HG02884 (cell line): ENCODE measurements around the gene LOC101059915.
"Not testable (repeated sequence)": the region's sequence is repeated elsewhere in the genome, so short reads cannot be mapped to it uniquely, and the experiment has no call there.

ENCODE experiments used
- ATAC-seq: cut with Tn5 transposase; IDR thresholded peaks from one replicate; pipeline ENCODE4 v1.9.1; 2021; ENCODE audit warnings: mild to moderate bottlenecking, moderate library complexity; ENCODE audit not compliant: unreplicated experiment

Gene LOC101059915

GRCh38 chrX:71671043-71671780 is 3.9 kb downstream of the LOC101059915 start:
- no peak for ATAC-seq

GRCh38 chrX:71671938-71672337 is 4.6 kb downstream of the LOC101059915 start:
- ATAC-seq: no peak

DNA sequence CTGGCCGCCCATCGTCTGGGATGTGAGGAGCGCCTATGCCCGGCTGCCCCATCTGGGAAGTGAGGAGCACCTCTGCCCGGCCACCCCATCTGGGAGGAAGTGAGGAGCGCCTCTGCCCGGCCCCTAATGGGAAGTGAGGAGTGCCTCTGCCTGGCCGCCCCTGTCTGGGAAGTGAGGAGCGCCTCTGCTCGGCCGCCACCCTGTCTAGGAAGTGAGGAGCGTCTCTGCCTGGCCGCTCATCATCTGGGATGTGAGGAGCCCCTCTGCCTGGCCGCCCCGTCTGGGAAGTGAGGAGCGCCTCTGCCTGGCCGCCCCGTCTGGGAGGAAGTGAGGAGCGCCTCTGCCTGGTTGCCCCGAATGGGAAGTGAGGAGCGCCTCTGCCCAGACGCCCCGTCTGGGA is 8.3 kb downstream of the LOC101059915 start:
- not testable (repeated sequence) for ATAC-seq

DNA sequence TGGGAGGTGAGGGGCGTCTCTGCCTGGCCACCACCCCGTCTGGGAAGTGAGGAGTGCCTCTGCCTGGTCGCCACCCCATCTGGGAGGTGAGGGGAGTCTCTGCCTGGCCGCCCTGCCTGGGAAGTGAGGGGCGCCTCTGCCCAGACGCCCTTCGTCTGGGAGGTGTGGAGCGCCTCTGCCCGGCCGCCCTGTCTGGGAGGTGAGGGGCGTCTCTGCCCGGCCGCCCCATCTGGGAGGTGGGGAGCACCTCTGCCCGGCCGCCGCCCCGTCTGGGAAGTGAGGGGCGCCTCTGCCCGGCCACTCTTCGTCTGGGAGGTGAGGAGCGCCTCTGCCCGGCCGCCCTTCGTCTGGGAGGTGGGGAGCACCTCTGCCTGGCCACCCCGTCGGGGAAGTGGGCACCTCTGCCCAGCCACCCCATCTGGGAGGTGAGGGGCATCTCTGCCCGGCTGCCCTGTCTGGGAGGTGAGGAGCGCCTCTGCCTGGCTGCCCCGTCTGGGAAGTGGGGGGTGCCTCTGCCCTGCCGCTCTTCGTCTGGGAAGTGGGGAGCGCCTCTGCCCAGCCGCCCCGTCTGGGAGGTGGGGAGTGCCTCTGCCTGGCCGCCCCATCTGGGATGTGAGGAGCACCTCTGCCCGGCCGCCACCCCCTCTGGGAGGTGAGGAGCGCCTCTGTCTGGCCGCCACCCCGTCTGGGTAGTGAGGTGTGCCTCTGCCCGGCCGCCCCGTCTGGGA is 8.9 kb downstream of the LOC101059915 start:
- not testable (repeated sequence) for ATAC-seq

DNA sequence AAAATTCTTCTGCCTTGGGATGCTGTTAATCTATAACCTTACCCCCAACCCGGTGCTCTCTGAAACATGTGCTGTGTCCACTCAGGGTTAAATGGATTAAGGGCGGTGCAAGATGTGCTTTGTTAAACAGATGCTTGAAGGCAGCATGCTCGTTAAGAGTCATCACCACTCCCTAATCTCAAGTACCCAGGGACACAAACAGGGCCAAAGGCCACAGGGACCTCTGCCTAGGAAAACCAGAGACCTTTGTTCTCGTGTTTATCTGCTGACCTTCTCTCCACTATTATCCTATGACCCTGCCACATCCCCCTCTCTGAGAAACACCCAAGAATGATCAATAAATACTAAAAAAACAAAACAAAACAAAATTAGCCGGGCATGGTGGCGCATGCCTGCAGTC is 9.8 kb downstream of the LOC101059915 start:
- not testable (repeated sequence) for ATAC-seq

DNA sequence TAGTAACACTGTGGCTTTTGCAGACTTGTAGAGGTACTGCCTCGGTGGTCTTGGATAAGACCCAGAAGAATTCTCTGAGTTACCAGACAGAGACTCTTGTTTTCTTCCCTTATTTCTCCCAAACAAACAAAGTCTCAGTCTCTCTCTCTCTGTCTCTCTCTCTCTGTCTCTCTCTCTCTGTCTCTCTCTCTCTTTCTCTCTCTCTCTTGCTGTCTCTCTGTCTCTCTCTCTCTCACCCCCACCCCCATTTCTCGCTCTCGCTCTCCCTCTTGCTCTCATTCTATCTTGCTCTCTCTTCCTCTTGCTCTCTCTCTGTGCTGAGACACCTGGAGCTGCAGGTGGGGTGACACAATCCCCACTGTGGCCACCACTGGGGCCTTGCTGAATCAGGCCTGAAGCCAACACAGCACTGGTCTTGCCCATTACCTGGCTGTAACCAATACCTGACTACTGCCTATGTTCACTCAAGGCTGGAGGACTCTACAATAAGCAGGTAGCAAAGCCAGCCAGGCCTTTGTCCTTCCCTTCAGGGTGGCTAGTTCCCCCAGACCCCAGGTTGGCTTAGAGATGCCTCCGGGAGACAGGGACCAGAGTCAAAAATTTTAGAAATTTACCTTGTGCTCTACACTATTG is 12.3 kb downstream of the LOC101059915 start:
- ATAC-seq: no peak

DNA sequence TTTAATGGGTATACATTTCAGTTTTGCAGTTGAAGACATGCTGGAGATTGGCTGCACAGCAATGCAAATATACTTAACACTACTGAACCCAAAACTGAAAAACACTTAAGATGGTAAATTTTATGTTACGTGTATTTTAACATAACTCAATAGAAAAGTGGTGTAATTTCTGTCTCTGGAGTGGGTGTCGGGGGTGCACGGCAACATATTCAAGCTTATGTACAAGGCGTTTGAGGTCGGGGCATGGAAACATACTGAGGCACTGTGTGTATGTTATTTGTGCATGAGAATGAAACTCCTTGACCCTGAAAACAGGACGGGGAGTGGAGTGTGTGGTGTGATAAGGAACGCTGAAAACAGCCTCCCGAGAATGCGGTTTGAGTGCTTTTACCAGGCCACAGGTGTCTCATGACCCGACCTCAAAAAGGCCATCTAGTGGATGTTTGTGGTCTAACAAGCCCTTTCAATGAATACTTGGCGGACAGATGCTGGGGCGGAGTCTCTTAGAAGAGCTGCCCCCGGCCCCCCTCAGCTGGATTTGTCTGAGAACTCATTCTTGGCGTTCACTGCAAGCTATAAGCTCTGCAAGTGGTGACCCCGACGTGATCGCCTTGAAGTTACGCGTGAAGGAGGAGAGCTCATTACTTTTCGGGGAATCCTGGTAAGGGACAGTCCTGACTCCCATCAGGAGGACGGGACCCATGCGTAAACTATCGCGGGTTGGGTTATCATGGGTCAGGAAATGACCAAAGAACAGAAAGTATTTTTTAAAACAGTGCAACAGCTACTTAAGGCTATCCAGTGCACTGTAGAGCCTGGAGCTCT is 29.5 kb downstream of the LOC101059915 start:
- peak; percentile 58 for ATAC-seq

DNA sequence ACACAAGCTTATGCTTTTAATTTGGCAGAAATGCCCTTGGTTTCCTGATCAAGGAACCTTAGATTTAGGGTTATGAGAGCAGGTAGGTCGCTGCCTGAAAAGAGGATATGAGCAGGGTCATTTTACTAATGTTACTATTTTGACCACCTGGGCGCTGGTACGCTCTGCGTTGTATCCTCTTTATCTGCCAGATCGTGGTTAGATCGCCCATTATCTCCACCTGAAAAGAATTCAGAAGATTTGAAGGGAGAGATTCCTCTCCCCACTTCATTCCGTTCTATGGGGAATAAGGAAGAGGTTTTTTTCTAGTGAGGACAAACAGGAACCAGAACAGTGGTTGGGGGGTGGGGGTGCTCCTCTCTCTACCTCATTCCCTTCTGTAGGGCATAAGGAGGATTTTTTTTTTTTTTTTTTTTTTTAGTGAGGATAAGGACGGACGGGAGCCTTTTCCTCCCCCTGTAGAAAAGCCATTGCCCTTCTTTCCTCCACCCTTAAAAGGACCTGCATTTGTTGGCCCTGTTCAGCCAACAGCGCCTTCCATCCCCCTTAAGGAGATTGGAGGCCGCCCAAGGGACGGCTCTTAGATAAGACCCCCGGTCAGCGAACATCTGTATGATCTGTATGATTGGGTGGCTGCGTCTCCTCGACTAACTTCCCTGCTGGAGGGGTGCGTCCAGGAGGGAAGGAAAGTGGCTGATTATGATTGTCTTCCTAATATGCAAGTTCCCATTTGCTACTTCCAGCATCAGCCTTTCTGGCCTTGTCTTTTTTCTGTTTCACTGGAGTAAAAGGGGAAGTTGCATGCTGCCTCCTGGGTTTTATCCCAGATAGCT is 30.3 kb downstream of the LOC101059915 start:
- ATAC-seq: peak; percentile 16

DNA sequence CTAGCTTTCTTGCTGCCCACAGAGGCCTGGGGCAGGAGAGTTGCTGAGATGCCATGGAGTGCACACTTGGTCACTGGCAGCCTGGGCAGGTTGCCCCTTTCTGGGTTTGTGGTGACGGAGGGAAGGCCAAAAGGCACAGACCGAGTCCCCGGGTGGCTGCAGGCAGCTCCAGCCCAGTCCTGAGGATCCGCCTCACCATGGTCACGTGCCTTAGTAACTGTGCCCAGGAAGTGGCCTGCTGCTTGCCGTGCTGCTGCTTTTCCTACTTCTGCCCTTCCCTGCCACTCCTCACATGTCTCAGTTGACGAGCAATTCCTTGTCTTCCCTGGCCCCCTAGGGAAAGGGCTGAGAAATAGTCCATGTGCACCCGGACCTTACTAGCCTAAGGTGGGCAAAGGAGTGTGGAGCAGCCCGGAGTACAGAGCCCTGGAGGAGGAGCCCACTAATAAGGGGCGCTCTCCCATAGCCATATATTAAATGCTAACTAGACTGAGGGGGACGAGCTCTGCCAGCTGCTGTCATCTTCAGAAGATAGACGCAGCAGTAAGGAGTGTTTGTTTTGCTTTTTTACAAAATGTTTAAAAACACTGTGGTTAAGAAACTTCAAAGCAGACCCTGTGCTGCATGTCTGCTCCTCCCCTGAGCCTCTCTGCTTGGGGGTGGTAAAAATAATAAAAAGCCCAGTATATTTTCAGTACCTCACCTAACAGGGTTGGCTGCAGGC is 31.1 kb downstream of the LOC101059915 start:
- not testable (repeated sequence) for ATAC-seq

DNA sequence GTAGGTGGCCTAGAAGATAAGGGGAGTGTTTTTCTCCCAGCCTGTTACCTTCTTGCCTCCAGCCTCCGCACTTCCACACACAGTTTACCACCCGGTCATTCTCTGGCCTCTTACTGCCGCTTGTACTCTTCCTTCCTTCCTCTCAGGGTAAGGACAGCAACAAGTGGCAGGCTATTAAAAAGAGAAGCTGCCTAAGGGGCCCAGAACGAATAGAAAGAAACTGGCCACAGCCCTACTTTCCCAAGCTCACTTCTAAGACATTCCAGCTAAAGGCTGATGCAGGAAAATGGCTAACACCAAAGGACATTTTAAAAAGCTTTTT is 31.6 kb downstream of the LOC101059915 start:
- not testable (repeated sequence) for ATAC-seq

GRCh38 chrX:71702853-71703252 is 35.5 kb downstream of the LOC101059915 start:
- ATAC-seq: peak; percentile 50

DNA sequence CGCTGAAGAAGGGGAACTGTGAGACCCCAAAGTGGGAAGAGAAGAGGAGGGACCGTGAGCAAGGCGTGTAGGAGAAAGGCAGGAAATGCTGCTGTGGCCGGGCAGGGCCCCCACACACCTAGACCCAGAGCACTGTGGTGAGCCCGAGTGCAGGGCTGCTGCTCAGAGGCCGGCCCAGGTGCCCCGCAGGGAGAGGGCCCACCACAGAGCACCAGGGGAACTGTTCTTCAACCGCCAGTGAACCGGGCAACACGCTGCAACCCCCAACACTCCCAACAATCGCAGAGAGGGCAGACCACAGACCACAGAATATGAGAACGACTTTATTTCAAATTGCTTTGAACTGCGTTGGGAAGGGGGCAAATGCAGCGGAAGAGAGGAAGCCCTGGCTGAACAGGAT is 46.7 kb downstream of the LOC101059915 start:
- not testable (repeated sequence) for ATAC-seq

DNA sequence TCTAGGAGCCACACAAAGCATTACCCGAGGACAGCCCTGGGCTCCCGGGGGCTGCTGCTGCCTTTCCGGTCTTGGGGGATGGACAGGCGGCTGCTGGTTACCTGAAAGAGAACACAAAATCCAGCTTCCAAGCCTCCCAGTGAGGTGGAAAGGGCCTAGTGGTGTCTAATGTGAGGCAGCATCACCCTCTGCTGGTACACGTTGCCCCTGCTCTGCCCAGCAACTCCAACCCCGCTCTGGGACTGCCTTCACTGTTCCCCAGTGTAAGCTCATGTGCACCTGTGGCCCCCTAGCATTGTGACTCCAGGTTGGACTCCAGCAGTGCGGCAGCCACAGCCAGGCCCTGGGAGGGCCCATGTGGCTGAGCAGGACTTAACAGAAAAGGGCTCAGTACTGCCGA is 48.2 kb downstream of the LOC101059915 start:
- ATAC-seq: not testable (repeated sequence)

GRCh38 chrX:71716323-71716722 is 49.0 kb downstream of the LOC101059915 start:
- not testable (repeated sequence) for ATAC-seq

DNA sequence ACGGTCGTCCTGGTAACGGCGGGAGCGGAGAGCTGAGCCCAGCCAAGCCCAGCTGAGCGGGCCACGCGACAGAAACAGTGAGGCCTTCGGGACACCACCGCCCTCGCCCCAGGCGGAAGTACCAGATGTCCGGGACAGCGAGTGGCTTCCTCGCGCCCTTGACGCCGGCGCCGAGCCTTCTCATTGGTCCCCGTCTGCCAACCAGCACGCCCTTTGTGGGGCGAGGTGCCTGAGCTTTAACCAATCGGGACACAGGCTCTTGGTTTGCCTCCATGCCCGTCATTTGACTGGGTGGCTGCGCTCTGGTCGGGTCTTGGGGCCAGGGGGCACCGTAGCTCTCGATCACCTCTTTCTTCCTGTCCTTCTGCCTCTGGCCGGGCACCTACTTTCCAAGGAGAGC is 50.8 kb downstream of the LOC101059915 start, which contains the start of gene CXorf49:
CXorf49 (minus strand) TSS at position 101 of the 400 bp plus-strand sequence. CDS start 134 bp downstream, outside the sequence.
- not testable (repeated sequence) for ATAC-seq

DNA sequence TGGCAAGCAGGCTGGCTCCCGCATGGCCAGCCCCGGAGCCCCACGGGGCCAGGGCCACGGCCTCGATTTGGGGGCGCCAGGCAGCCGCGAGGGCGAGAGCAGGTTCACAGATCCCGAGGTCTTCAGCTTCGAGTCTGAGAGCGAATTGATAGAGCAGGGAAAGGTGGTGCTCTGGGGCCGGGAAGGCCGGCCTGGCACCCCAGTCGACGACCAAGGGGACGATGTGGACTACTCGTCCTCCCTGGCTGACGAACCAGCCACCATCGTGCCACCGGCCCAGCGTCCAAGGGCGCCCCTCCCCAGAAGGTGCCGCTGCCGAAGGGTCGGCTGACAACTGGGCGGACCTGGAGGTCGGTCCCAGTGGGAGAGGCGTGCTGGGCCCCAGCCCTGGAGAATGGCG is 51.8 kb downstream of the LOC101059915 start:
- not testable (repeated sequence) for ATAC-seq

DNA sequence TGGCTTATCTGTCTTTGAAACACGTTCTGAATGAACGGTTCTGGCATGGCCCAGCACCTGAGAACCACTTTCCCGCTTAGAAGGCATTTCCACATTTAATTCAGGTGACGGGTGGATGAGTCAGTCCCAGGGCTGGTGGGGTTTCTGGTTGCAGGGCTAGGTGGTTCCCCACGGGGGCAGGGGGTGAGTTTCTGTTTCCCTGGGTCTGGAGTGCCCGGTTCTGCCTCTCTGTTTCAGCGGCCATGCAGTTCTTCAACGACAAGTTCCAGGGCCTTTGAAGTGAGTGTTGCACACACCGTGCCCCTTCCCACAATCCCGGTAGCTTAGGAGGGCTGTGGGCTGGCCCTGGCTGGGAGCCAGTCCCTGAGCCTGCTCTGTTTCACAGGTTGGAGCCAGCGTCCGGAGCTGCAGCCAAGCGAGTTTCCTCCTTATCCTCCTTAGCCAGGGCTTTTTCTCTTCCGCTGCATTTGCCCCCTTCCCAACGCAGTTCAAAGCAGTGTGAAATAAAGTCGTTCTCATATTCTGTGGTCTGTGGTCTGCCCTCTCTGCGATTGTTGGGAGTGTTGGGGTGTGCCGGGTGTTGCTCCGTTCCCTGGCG is 53.0 kb downstream of the LOC101059915 start:
- not testable (repeated sequence) for ATAC-seq
